Mononuclear cell (primary cell): Measurements from ENCODE around the gene NINJ1. TPM values are rescaled to one million over a fixed set of nuclear protein-coding genes. Genes with fewer than 3 reads are reported as not detected.

ENCODE experiments used
- H3K27me3 ChIP-seq: 2 replicates; pipeline ENCODE4 v1.6.0; 2011; ENCODE audit warnings: low read length, control low read depth; ENCODE audit not compliant: insufficient read depth
- H3K4me1 ChIP-seq: 2 replicates; pipeline ENCODE4 v1.5.1; 2011; ENCODE audit warnings: mild to moderate bottlenecking, low read length, control low read depth; ENCODE audit not compliant: insufficient read depth
- H3K4me3 ChIP-seq: 2 replicates; pipeline ENCODE4 v1.5.1; 2011; ENCODE audit warnings: mild to moderate bottlenecking, low read length, moderate library complexity
- H3K9me3 ChIP-seq: 2 replicates; pipeline ENCODE4 v1.5.1; 2011; ENCODE audit warnings: low read depth, mild to moderate bottlenecking, control low read depth, low read length
- total RNA-seq: library from RNA; depleted of rRNA; stranded (reverse); fragments of >200 nt; gene quantifications from one replicate; pipeline ENCODE4 v1.2.3, GENCODE V29; 2012

Gene NINJ1
- total RNA-seq, 1 donor, result 234 TPM

DNA sequence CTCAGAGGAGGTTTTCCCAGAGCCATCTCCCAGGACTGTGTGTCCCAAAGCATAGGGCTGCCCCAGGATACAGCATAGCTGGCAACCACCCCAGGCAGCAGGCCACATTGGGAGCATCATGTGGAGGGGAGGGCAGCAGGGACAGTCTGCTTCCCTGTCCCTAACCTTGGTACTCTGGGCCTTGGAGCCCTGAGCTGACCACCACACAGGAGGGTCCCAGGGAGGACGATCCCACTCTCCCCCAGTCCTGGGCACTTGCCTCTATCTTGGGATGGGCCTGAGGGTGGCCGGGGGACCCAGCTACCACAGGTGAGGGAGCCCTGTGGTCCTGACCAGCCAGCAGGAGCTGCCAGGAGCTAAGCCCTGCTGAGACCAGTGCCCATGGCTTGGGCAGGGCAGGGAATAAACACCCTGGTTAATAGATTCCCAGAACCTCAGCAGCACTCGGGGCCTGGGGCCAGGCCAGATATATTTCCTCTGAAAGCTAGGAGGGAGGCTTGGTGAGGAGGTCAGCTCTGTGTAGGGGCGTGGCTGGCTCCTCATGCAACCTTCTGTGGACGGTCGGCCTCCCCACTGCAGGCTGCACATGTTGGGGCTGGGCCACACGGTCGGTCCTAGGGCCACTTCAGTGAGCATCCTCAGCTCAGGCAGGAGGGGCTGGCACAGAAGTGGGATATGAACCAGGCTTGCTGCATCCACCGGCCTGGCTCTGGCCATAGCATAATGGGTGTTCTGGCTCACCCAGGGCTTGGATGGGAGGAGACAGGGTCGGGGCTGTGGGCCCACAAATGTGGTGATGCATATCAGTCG lies 4.2 kb downstream of the NINJ1 start:
- no peak overlapping the region for H3K4me3 ChIP-seq
- peaks cover 93% of the 10 kb centered on the region for H3K4me1 ChIP-seq
- no peaks in the 10 kb centered on the region for H3K9me3 ChIP-seq
- no peaks in the 10 kb centered on the region for H3K27me3 ChIP-seq

DNA sequence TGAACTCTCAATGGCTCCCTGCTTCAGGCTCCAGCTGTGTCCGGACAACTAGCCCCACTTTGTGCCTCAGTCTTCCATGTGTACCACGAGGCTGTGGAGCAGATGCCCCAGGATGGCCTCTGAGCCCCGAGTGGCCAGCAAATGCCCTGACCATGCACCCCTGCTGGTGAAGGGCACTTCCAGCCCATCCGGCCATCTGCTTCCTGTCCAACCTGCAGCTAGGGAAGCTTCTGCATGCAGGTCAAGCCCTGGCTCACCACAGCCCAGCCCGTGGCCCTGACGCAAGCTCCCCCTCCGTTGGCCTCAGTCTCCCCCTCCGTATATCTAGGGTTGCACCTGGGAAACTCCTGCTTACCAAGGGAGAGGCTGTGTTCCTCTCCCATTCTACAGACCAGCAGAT lies 4.8 kb downstream of the NINJ1 start:
- no peak overlapping the region for H3K4me3 ChIP-seq
- H3K27me3 ChIP-seq, result no peaks in the 10 kb centered on the region
- no peaks in the 10 kb centered on the region for H3K9me3 ChIP-seq
- H3K4me1 ChIP-seq, result peaks cover 94% of the 10 kb centered on the region

DNA sequence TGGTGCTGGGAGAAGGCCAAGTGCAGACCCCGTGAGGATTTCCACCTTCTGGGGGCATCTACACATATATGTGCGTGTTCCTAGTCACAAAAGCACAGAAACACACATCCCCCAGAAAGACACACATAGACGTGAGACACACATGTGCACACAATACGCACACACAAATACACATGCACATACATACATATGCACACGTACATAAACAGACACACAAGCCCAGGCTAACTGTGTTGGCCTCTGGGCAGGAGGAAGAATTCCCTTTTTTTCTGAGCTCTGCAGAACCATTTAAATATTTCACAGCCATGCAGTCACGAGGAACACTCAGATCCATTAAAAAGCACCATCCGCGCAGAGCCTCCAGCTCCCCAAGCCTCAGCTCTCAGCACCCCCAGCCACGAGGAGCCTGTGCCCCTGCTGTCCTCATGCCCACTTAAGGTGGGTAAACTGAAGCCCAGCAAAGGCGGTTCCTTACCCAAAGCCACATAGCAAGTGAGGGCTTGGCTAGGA lies 5.3 kb downstream of the NINJ1 start:
- Histone ChIP-seq H3K27me3 (no peaks in the 10 kb centered on the region), H3K4me3 (no peak overlapping the region), H3K9me3 (no peaks in the 10 kb centered on the region), H3K4me1 (peaks cover 99% of the 10 kb centered on the region)

DNA sequence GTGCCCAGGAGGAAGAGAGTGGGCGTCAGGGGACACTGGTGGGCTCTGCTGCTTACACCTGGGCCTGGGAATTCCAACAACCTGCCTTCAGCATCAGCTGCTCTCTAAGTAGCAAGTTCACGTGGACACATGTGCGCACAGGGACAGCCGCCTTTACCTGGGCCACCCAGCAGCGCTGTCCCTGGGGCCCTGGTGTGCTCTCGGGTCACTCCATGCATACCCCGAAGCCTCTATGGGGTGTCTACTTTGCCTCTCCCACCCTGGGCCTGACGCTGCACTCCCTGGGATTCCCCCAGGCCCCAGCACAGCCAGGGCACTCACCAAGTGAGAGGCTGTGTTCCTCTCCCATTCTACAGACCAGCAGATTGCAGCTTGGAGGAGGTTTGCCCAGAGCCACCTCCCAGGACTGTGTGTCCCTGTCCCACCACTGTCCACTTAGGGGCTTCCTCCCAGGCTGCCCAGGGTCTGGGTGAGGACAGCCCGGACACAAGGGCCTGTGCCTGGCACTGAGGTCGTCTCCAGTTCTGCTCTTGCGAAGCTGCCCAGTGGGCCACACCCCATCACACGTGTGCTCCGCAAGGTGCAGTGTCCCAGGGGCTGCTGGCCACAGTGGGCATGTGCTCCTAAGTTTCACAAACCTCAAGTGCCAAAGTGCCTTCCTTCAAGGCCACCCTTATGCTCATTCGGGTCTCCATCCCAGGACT lies 5.9 kb downstream of the NINJ1 start:
- Histone ChIP-seq H3K4me1 (peaks cover 99% of the 10 kb centered on the region), H3K9me3 (no peaks in the 10 kb centered on the region), H3K4me3 (no peak overlapping the region), H3K27me3 (no peaks in the 10 kb centered on the region)

DNA sequence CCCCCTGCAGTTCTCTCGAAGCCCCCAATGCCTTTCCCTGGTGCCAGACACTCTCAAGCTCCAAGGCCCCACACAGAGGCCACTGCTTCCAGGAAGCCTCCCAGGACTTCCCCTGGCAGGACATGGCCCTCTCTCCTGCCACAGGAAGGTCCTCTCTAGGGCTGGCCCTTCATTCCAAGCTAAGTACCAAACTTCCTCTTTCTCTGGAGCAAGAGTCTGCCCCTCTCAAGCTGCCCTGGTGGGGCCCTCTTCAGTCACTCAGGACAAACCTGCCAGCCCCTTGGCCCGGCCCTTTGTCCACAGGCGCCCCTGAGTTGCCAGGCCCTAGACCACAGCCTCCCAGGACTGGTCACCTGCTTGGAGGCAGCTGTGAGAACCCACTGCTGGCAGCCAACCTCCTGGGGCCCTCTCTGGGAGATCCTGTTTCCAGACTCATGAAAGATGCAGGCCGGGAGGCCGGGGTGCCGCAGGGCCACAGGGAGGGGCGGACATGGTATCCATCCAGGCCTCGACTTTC lies 6.6 kb downstream of the NINJ1 start:
- H3K4me3 ChIP-seq, result no peak overlapping the region
- peaks cover 97% of the 10 kb centered on the region for H3K4me1 ChIP-seq
- no peaks in the 10 kb centered on the region for H3K9me3 ChIP-seq
- no peaks in the 10 kb centered on the region for H3K27me3 ChIP-seq

DNA sequence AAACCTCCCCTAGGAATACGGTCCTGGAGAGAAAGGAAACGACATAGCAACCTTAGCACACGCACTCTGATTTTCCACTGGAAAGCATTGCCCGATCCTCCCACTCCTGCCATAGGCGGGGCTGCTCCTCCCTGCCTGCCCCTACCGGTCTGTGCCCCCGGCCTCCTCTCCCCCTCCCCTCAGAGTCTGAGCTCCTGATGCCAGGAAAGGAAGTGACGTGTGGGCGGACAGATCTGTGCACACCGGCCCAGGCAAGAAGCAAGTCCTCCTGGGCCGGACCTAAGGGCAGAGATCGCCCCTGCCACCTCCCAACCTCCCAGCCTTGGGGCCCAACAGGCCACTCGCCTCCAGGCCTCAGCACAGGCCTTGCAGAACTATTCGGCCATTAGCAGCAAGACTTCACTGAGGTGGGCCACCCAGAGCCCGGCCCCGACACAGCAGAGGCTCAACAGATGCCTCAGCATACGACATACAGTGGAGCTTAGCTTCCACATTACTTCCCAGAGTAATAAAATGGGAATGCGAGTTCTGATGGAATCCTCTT lies 7.2 kb downstream of the NINJ1 start:
- Histone ChIP-seq H3K4me3 (no peak overlapping the region), H3K9me3 (no peaks in the 10 kb centered on the region), H3K4me1 (peaks cover 94% of the 10 kb centered on the region), H3K27me3 (no peaks in the 10 kb centered on the region)

DNA sequence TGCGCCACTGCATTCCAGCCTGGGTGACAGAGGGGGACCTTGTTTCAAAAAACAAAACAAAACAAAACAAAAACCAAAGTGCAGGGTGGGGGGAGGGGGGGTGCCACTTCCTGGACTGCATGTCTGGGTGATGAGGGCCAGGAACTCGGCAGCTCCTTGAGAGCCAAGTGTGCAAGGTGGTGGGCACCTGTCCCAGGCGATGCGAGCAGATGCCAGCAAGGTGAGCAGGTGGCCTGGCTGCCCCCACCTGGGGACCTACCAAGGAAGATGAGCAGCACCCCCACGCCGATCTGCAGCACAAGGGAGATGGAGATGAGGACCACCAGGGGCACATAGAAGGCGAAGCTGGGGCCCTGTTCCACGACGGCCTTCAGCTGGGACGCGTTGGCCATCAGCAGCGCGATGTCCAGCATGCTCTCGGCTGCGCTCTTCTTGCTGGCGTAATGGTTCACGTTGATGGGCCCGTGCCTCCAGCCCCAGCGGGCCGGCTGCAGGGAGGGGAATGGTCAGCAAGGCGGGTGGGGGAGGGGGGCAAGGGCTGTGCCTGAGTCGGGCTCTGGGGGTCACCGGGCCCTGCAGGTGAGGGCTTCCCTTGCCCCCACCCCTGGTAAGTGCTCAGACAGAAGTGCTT lies 7.8 kb downstream of the NINJ1 start:
- H3K4me1 ChIP-seq, result peaks cover 94% of the 10 kb centered on the region
- no peak overlapping the region for H3K4me3 ChIP-seq
- H3K9me3 ChIP-seq, result no peaks in the 10 kb centered on the region
- no peaks in the 10 kb centered on the region for H3K27me3 ChIP-seq

DNA sequence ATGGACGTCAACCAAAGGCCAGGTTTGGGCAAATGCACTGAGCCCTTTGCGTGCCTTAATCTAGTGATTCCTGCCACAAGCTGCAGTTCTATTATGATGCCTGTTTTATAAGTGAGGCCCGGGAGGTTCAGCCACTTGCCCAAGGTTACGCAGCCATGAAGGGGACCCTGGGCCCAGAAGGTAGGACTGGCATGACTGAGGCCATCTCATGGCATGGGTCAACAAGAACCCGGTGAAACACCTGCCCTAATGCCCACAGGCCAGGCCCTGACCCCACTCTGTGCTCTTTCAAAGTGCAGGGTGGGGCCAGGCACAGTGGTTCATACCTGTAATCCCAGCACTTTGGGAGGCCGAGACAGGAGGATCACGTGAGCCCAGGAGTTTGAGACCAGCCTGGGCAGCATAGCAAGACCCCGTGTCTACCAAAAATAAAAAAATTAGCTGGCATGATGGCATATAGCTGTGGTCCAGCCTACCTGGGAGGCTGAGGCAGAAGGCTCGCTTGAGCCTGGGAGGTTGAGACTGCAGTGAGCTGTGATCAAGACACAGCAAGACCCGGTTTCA lies 8.6 kb downstream of the NINJ1 start:
- H3K27me3 ChIP-seq, result no peaks in the 10 kb centered on the region
- no peaks in the 10 kb centered on the region for H3K9me3 ChIP-seq
- peaks cover 94% of the 10 kb centered on the region for H3K4me1 ChIP-seq
- no peak overlapping the region for H3K4me3 ChIP-seq

DNA sequence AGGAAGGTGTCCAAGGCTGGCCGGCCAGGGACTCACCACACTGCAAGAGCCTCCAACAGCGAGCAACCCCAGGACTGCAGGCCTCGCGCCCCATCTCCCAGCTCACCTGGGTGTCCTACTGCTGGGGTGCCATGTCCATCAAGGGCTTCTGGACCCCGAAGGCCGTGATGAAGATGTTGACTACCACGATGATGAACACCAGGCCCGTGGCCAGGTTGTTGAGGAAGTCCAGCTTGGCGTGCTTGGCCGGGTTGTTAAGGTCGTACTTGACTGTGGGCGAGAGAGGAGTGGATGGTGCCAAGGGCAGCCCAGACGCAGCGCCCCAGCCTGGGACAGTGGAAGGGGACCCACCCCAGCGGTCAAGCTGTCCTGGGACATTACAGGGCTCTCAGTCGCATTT lies 9.3 kb downstream of the NINJ1 start:
- Histone ChIP-seq H3K27me3 (no peaks in the 10 kb centered on the region), H3K4me1 (peaks cover 94% of the 10 kb centered on the region), H3K4me3 (no peak overlapping the region), H3K9me3 (no peaks in the 10 kb centered on the region)

DNA sequence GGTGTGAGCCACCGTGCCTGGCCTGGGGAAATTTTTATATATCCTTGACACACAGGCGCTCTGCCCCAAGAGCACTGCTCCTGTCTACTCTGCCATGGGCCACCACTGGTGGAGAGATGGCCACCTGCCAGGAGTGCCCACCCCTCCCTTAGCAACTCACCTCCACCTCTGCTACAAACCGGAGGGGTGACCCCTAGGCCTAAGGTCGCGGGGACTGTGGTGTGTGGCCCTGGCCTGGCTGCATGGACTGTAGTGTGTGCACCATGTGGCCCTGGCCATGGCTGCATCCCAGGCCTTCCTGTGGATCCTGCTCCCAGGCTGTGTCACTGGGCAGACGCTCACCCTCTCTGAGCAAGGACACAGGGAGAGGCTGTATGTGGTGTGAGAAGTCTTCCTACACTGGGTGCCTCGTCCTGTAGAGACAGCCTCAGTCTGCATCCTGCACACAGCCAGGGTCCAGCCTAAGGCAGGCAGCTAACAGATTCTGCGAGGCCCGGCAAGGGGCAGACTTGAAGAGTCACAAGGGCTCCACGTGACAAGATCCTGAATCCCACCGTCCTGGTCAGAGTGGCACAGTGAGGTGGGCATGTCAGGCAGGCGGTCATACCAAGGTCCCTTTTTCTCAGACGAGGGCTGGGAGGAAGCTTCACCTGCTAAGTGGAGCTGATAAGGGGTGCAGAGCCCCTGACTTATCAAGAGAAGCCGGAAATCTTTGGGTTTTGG lies 10.3 kb downstream of the NINJ1 start:
- no peak overlapping the region for H3K4me3 ChIP-seq
- H3K4me1 ChIP-seq, result peaks cover 94% of the 10 kb centered on the region
- H3K9me3 ChIP-seq, result no peaks in the 10 kb centered on the region
- H3K27me3 ChIP-seq, result no peaks in the 10 kb centered on the region

DNA sequence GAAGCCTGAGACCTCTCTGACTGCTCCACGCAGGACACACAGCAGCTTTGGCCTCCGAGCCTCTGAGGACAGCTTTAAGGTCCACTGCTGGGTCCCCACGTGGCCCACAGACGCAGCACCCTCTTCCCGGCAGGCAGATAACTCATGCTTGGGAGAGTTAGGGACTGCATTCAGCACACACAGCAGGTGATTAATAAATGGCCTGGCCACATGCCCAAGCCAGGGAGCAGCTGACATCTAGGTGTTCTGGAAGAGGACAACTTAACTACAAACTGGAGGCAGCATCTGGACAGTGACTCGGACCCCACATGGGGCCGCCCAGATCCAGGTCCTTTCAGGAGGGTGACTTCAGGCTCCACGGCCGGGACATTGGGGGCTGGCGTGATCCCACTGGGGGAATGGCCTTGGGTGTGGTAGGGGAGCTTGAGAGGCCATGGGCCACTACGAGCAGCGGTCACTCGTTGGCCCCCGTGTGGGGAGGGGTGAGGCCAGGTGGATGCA lies 11.3 kb downstream of the NINJ1 start:
- no peaks in the 10 kb centered on the region for H3K9me3 ChIP-seq
- no peak overlapping the region for H3K4me3 ChIP-seq
- peaks cover 94% of the 10 kb centered on the region for H3K4me1 ChIP-seq
- H3K27me3 ChIP-seq, result no peaks in the 10 kb centered on the region

DNA sequence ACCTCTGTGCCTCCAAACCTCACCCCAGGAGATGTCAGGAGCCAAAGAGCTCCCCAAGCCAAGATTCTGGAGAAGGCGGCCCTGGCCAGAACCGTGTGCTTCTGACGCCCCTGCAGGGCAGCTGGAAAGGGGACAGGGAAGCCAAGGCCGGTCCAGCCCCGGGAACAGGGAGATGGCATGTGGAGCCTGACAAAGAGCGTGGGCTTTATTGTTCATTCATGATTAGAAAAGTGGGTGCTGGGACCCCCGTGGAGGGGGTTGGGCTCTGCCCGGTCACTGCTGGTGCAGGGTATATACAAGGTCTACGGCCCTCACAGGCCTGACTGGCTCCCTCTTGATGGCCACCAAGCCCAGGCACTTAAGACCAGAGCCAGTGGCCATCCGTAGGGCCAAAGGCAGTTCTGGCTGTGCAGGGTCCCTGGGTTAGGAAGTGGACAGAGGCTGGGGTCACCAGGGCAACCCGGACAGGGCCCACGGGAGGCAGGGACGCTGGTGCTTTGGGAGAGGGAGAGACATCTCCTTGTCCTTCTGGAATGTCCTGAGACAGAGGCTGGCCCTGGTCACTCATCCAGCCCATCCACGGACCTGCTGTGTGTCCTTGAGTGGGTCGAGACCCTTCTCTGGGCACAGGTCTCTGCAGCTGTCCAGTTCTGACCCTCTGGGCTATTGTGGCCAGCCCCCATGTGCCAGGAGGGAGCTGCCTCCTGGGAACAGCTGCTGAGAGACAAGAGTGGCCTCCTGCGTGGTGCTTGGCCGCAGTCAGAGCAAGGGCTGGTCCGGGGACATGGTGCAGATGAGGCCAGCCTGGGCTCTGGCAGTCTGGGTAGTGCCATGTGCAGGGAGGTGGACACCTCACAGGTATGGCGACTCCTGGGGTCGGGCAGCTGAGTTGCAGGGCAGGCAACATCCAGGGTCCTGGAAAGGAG lies 12.5 kb downstream of the NINJ1 start:
- no peaks in the 10 kb centered on the region for H3K27me3 ChIP-seq
- no peaks in the 10 kb centered on the region for H3K9me3 ChIP-seq
- H3K4me1 ChIP-seq, result peaks cover 94% of the 10 kb centered on the region
- H3K4me3 ChIP-seq, result no peak overlapping the region

DNA sequence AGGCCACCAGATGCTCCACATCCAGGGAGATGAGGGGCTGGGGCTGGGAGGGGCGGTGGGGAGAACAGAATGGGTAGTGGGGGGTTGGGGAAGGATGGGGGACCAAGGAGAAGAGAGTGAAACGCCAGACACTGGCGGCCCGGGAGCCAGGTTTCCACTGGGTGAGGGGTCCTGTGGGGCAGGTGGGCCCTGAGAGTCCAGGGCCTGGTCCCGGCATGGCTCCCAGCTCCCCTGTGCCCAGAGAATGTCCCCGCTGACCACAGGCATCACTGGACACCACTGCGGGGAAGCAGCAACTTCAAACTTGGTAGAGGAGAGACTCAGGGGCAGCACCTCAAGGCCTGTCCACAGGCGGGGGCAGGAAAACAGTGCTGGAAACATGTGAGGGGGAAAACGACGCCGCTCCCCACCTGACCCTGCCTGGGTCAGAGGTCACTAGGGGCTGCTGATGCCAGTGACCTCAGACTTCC lies 13.2 kb downstream of the NINJ1 start:
- Histone ChIP-seq H3K4me3 (no peak overlapping the region), H3K9me3 (no peaks in the 10 kb centered on the region), H3K27me3 (no peaks in the 10 kb centered on the region), H3K4me1 (peaks cover 93% of the 10 kb centered on the region)
